ENCODE data around the gene TAF3. TPM values are rescaled to one million over a fixed set of nuclear protein-coding genes. Genes with fewer than 3 reads are reported as not detected.

The TAF3 gene
- polyA plus RNA-seq, 3 donors = 1.6 to 3.9 (median 3.4) TPM

GRCh38 chr10:8042721-8043568, 224.6 kb downstream of the TAF3 start:
- TF ChIP-seq CTCF (IDR thresholded peaks at IDR 0.05) = no peak
- Mint-ChIP-seq H3K27ac (peak overlapping the region in 2 of 7 donors; percentile 20 to 66), H3K27me3 (ENCODE audit: low read depth in 3 of 3) (peaks cover 99 to 100% (median 100%) of the 10 kb centered on the region in 3 donors), H3K4me1 (peaks cover 31% of the 10 kb centered on the region), H3K4me3 (peak overlapping the region in 1 of 2 donors; percentile 85), H3K9me3 (peaks cover 0 to 38% (median 23%) of the 10 kb centered on the region in 7 donors), H3K36me3 (peaks cover 0 to 12% of the 10 kb centered on the region in 2 donors)
- Histone ChIP-seq H3K79me2 (ENCODE audit: insufficient read depth, low read length) (no peaks in the 10 kb centered on the region), H3K27ac (ENCODE audit: low read depth in 1 of 2, low read length in 2 of 2) (no peak overlapping the region), H3K9me3 (replicated peaks in 1 of 2; ENCODE audit: control insufficient read depth in 1 of 2, insufficient read depth in 1 of 2, low read length in 2 of 2) (peaks cover 4 to 82% of the 10 kb centered on the region in 2 donors), H2AFZ (ENCODE audit: insufficient read depth, low read depth, low read length, poor library complexity, severe bottlenecking) (no peak overlapping the region), H3K9ac (ENCODE audit: insufficient read depth, low read length, poor library complexity, severe bottlenecking) (no peak overlapping the region), H4K20me1 (ENCODE audit: insufficient read depth, low read length) (no peaks in the 10 kb centered on the region), H3K36me3 (replicated peaks in 1 of 2; ENCODE audit: control insufficient read depth in 1 of 2, insufficient read depth in 2 of 2, low read length in 2 of 2) (no peaks in the 10 kb centered on the region), H3K4me2 (replicated peaks; ENCODE audit: extremely low read depth, low read length, poor library complexity, severe bottlenecking) (no peak overlapping the region), H3K4me3 (replicated peaks in 1 of 3; ENCODE audit: low read depth in 2 of 3, low read length in 3 of 3) (no peak overlapping the region), H3K27me3 (ENCODE audit: control insufficient read depth in 2 of 2, insufficient read depth in 2 of 2, low read length in 2 of 2) (peaks cover 96 to 100% of the 10 kb centered on the region in 2 donors), H3K4me1 (ENCODE audit: control insufficient read depth in 1 of 2, insufficient read depth in 2 of 2, low read length in 2 of 2) (peaks cover 5 to 8% of the 10 kb centered on the region in 2 donors)
- 7% methylated on average over 28 of the region's 35 CpGs for whole genome bisulfite sequencing (ENCODE audit: insufficient coverage)
- DNase-seq = no peak
- intact Hi-C loops (cut with micrococcal nuclease) = no loop called here

- WGBS (ENCODE audit: insufficient coverage) = 6% methylated on average over 20 of the region's 31 CpGs
- H3K4me1 Mint-ChIP-seq = peaks cover 30% of the 10 kb centered on the region
Measured at GRCh38 chr10:8043569-8044306, 225.4 kb downstream of the TAF3 start.

More at GRCh38 chr10:8043569-8044306, 225.4 kb downstream of the TAF3 start:
- H2AFZ ChIP-seq (ENCODE audit: insufficient read depth, low read depth, low read length, poor library complexity, severe bottlenecking) = no peak overlapping the region
- H3K36me3 ChIP-seq (replicated peaks in 1 of 2; ENCODE audit: control insufficient read depth in 1 of 2, insufficient read depth in 2 of 2, low read length in 2 of 2) = no peaks in the 10 kb centered on the region
- H3K4me3 Mint-ChIP-seq = peak overlapping the region in 1 of 2 donors; percentile 85
- H3K9ac ChIP-seq (ENCODE audit: insufficient read depth, low read length, poor library complexity, severe bottlenecking) = no peak overlapping the region
- H3K27me3 ChIP-seq (ENCODE audit: control insufficient read depth in 2 of 2, insufficient read depth in 2 of 2, low read length in 2 of 2) = peaks cover 96 to 100% of the 10 kb centered on the region in 2 donors
- TF ChIP-seq CTCF (IDR thresholded peaks at IDR 0.05) = no peak
- no peak for DNase-seq
- H3K27me3 Mint-ChIP-seq (ENCODE audit: low read depth in 3 of 3) = peaks cover 99 to 100% (median 100%) of the 10 kb centered on the region in 3 donors
- peaks cover 0 to 40% (median 21%) of the 10 kb centered on the region in 7 donors for H3K9me3 Mint-ChIP-seq
- no peaks in the 10 kb centered on the region for H3K79me2 ChIP-seq (ENCODE audit: insufficient read depth, low read length)
- H3K4me2 ChIP-seq (replicated peaks; ENCODE audit: extremely low read depth, low read length, poor library complexity, severe bottlenecking) = no peak overlapping the region
- peaks cover 0 to 12% of the 10 kb centered on the region in 2 donors for H3K36me3 Mint-ChIP-seq
- no peak overlapping the region for H3K4me3 ChIP-seq (replicated peaks in 1 of 3; ENCODE audit: low read depth in 2 of 3, low read length in 3 of 3)
- H3K27ac Mint-ChIP-seq = no peak overlapping the region
- H3K27ac ChIP-seq (ENCODE audit: low read depth in 1 of 2, low read length in 2 of 2) = no peak overlapping the region
- H3K9me3 ChIP-seq (replicated peaks in 1 of 2; ENCODE audit: control insufficient read depth in 1 of 2, insufficient read depth in 1 of 2, low read length in 2 of 2) = peaks cover 4 to 83% of the 10 kb centered on the region in 2 donors
- peaks cover 5 to 8% of the 10 kb centered on the region in 2 donors for H3K4me1 ChIP-seq (ENCODE audit: control insufficient read depth in 1 of 2, insufficient read depth in 2 of 2, low read length in 2 of 2)
- no peaks in the 10 kb centered on the region for H4K20me1 ChIP-seq (ENCODE audit: insufficient read depth, low read length)
- intact Hi-C loops (cut with micrococcal nuclease) = no loop called here
